GM19240 (cell line): ENCODE data around the gene NCAM2.

ENCODE experiments used
- DNase-seq: peaks from one replicate; pipeline ENCODE4 v3.0.0; 2011; ENCODE audit warnings: low spot score; ENCODE audit not compliant: insufficient read length

NCAM2 gene

DNA sequence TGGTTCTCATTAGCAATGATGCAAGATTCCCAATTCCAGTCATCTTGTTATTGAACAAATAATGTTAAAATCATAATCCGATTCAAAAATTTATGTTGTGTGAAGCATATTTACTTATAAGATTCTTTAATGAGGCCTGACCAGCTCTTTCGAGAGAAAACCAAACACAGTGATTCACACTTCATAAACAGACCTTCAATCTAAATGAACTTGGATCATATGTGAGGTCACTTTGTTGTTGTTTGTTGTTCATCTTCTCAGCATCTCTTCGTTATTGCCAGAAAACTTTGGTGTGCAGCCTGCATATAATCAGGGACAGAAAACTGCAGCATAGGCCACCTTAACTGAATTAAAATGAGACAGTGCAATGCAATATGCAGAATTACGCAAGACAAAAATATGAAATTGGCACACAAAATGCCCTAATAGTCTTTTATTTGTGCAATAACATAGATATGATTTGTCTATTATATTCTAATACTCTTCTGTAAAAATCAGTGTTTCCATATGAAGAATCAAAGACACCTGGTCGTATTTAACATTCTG lies 30.1 kb downstream of the NCAM2 start:
- no peak for DNase-seq

DNA sequence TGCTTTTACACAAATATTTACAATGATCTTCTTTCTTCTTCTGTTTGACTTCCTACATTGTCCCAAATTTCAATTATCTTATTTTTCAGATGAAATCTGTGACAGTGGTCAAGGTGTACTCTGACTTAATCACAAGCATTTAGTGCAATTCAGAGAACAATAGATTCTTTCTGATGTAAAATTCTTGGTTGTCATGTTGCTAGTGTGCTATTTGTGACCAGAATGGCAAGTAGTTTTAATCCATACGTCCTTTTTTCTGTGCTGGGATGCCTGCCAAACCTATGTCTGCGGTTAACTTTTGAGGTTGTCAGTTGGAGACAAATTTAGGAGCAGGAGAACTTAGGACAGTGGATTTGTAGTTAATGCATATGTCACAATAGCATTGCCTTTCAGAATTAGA lies 31.0 kb downstream of the NCAM2 start:
- DNase-seq = no peak

DNA sequence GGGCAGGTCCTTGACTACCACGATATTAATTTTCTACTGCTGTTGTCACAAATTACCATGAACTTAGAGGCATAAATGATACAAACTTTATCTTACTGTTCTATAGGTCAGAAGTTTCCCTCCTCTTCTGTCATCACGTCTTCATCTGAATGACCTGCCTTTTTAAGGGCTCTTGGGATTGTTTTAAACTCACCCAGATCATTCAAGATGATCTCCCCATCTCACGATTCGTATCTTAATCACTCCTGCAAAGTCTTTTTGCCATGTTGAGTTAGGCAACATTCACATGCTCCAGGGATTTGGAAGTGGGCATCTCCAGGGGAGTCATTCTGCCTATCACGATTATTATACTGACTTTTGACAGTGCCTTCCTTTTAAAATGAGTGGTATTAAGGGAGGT lies 32.1 kb downstream of the NCAM2 start:
- DNase-seq = no peak

DNA sequence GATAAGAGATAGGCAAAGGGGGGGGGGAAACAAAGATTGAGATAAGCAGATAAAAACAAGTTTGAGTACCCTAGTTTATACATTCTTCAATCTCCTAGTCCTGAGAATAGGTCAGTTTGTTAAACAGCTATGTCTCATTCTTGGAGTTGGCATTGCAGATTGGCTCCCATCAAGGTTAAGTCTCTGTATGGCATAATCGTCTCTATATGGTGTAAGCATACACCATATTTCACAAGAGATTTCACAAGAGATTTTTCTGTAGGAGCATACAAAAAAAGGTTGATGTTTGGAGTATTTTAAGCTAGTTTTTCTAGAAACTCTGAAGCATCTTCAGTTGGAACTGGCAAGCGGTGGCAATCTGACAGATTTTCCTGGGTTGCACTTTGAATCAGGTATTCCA lies 35.8 kb downstream of the NCAM2 start:
- no peak for DNase-seq

DNA sequence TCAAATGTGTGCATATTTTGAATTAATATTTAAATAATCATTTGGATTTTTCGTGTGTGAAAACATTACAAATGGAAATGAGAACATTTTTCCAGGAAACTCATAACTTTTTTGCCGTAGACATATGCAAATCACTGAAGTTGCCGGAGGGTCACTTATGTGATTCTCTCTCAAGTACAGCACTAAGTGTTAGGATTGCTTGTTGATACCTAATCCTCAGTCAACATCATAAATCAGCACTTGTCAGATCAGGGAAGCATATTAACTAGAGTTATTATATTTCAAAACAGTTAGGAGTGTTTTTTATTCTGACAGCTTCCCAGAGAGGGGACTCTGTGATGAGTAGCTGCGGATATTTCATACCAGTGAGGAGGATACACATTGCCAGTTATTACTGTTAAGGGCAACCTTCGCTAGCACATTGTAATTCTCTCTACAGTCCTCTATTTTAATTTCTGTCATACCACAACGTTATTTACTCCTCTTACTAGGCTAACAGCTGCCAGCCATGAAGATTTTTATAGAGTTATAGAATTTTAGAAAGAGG lies 41.5 kb downstream of the NCAM2 start:
- DNase-seq = no peak

DNA sequence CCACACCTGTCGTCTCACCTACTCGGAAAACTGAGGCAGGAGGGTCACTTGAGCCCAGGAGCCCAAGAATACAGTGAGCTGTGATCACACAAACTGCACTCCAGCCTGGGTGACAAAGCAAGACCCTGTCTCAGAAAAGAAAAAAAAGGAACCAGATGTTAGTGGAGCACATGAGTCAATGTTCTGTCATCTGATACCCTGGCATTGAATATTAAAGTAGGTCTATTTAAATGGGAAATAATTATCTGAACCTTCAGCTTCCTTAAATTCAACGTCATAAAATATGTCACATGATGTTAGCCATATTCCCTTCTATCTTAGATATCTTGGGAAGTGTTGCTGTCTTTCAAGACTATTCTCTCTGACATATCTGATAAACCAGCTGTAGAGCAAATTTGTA lies 47.3 kb downstream of the NCAM2 start:
- DNase-seq = no peak

DNA sequence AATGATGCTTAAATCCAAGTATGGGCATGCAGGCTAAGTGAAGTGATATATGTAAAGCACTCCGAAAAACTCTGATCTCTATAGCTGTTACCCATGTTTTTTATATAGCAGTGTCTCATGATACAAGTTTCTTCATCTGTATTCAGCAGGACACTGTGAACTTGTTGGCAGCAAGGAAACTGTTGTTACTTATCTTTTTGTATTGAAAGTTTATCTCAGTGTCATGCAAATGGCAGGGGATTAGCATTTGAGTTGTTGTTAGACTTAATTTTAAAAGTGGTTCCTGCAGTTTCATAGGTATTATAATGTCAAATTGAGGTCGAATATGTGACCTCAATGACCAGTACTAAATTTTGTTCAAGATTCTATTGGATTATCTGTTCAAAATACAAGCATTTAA lies 47.9 kb downstream of the NCAM2 start:
- no peak for DNase-seq

DNA sequence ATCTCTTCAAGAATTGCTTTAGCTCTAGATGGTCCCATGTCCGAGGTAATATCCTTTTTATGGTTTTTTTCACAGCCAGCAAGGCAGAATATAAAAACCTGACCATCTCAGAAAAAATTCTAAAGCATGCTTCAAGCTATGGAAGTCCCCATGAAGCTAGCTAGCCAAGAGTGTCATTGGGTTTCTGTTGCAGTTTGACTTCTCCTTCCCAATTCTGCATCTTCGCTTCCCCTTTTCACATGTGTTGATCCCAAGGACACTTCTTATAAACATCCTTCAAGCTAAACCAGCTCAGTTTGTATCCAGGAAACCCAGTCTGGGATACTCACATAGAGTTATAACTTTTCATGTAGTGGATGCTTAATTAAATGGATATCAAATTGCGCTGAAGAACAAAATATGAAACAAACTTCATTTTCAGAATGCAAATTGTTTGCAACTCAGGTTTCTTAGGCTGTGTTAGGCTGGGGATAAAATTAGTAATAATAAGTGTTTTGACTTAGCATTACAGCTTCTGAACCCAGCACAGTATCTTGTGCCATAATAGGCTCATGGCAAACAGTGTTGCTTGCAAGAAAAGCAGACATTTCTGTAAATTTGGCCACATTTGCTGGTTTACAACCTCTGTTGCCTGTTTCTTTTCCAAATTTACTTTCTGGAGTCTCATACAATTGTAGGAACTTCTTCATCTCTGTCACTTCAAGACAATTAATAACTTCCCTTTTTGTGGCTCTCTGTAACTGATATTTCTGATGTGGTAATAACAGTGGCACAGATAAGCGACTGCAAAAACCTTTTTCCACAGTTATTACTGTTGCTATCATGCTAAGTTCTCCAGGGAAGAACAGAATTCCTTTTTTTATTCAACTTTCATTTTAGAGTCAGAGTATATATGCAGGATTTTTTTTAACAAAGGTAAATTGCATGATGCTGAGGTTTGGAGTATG lies 53.2 kb downstream of the NCAM2 start:
- DNase-seq = no peak

DNA sequence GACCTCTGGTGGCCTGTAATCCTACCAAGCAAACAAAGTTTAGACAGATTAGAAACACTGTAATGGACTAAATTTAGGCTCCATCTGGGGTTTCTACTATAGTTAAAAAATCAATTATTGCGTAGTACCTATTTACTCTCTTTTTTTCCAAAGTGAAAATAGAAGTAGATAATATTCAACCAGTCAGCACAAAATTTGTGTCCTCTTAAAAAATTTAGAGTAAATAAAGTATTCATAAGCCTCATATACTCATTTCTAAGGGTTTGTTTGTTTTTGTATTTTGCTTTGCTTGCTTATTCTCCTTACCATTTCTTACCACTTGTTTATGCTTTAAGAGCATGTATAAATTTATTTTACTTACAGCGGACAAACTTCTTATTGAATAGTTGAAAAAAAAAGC lies 54.5 kb downstream of the NCAM2 start:
- DNase-seq = no peak

DNA sequence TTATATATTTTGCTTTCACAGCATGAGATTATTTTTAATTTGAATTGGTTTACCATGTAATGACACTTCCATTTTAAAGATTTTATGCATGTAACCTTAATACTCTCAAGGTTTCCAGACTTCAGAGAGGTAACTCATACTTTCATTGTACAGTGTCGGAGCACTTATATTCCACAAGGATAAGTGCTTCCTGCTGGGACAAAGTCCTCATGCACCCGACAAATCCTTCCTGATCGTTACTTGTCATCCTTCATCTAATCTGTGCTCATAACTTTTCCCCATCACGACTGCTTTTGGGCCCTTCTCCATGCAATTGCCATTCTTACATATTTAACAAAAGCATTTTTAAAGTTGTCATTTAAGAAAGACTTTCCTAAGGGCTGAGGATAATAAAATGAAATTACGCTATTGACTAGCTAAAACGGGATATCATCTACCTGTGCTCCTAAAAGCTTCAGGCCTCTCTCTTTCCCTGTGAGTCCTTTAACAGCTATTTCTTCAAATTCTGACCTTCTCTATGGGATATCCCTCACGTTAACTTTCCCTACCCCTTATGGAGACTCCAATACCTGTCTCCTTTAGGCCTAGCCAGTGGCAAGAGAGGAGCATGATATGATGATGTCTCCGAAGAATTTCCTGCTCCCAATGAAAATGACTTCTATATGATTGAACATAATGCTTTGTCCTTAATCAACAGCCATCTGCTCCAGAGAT lies 59.3 kb downstream of the NCAM2 start:
- no peak for DNase-seq

DNA sequence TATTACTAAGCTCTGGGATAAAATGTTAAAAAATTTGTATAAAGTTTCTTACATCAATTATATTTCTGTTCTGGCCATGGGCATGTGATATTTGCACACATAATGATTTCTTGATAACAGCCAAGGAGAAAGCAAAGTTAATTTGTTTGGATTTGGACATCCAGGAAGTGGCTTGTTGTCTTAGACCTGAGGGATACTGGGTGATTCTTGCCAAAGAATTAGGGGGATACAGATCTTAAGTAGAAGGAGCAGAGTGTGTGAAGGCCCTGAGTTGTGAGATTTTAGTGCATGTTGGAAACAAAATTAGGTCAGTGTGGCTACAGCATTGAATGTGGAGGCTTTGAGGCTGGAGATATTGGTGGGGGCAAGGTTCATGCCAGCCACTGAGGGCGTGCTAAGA lies 65.6 kb downstream of the NCAM2 start:
- no peak for DNase-seq

DNA sequence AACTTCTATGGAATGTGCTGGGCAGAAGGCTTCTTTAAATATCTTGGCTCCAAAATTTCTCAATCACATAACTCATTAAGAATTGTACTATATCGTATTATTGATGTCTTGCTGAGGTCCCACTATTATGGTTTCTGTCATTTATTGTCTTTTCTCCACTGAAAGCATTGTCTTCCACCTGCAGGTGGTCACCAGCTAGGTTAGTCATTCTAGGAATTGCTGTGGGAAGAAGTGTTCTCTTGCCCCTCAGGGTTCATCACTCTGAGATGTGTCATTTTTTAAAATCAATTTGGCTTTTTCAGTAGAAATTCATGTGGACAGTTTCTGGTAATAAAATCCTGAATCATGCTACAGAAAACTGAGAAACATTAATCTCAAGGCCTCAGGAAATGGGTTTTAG lies 66.1 kb downstream of the NCAM2 start:
- DNase-seq = no peak

DNA sequence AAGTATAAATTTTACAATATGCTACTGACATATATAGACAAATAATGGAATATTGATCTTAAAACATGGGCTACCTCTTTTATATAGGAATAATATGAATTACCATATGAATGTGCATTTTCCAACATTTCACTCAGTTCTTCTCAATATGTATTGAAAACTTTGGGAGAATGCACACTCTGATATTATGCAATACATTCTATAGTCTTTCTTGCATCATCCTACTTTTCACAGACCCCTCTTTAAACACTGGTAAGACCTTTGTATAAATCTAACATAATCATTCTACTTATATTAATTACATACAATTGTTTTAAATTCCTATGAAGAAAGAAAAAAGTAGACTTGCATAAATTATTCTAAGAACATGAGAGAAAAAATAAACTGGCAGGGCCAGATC lies 69.2 kb downstream of the NCAM2 start:
- DNase-seq = no peak

DNA sequence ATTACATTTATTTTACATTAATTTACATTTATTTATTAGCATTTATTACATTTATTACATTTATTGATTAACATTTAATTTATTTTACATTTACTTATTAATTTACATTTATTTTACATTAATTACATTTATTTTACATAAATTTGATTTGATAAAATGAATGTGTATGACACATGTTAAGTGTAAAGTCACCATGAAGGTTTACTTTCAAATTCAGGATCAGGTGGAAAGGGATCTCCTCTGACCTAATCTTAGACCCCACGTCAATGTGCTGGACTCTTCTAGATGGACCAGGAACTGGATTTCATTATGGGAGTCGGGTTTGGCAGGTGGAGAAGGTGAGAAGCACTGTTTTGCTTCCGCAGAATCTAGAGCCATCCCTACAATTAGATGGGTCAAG lies 76.1 kb downstream of the NCAM2 start:
- DNase-seq = no peak

DNA sequence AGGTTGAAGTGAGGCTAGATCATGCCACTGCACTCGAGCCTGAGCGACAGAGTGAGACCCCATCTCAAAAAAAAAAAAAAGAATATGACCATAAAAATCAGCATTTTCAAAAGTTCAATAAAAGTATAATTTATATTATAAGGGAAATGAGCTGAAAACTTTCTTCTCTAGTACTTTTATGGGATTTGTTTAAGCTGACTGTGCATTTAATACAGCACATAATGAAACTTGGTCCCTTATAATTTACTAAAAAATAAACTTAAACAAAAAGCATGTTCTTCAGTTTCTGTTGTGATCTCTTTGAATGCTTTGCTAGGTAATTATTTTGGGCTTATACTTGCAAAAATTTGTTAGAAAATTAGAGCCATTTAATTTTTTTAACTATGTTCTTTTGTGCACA lies 77.8 kb downstream of the NCAM2 start:
- DNase-seq = no peak

DNA sequence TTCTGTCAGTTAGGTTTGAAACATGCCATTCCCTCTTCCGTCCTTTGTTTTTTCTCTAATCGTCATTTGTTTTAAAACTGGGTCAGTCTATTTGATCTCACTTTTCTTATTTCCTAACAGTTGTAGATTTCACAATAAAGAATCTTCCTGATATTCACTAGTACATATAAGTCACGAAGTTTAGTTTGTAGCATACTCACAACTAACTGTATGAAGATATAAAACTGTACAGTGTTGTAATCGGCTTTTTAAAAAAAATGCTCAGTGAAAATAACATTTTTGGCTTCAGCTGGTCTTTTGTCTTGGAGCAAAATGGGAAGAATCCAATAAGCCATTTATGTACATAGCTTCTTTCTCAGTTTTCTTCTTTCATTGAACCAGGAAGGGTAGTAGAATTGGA lies 78.3 kb downstream of the NCAM2 start:
- no peak for DNase-seq

DNA sequence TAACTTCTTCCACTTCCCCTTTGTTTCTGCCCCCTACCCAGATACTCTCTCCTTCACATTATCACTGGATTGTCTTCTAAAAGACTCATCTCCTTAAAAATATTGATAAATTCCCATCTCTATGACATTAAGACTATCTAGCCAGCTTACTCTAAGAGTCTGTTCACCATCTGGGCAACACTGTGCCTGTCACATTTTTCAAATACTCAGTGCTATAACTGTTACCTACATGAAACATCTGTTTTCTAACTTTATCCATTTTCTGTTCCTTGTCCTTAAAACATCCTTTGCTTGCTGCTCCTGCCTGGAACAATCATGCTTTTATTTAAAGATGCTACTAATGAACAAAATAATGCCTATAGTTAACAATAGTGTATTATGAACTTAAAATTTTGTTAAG lies 81.4 kb downstream of the NCAM2 start:
- no peak for DNase-seq

DNA sequence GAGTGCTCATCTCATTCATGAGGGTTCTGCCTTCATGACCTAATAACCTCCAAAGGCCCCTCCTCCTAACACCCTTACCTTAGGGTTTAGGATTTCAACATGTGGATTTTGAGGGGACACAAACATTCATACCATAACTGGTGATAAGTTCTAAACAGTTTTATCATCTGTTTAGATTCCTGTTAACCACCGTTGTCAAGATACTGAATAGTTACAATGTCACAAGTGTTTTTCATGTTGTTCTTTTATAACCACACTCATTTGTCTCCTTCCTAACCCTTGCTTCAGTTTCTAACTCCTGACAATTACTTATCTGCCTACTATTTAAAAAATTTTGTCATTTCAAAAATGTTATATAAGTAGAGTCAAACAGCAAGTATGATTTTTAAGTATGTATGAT lies 86.0 kb downstream of the NCAM2 start:
- DNase-seq = no peak

DNA sequence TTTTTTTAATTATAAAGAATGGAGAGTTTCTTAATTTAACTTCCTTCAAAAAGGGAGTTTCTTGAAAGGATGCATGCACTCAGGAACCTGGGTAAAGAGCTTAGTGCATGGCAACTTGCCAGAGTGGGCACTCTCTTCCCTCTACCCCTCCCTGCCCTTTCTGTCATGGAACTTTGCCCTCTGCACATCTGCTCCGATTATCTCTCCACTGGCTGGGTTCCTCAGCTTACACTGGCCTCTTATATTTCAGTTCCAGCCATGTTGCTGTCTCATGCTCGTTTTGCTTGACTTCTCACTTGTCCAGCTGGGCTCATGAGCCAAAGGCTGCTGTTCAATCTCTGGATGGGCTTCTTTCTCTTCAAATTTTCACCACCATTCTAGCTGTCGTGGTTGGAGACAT lies 87.0 kb downstream of the NCAM2 start:
- no peak for DNase-seq

DNA sequence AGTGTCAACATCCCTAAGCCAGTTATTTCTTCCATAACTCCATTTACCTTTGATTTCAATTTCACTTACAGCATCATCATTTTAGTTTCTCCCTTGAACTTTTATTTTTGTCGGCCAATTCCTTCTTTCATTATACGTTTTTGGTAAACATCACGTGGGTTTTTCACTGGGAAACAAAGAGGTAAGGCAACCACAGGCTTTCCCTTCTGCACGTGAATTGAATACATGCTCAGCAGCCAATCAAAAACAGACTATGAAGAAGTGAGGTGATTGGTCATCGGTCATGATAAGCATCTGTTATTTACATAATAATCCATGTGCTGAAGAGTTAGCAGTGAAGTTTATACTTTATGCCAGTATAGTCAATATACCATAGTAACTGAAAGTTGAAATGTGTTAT lies 98.7 kb downstream of the NCAM2 start:
- no peak for DNase-seq

DNA sequence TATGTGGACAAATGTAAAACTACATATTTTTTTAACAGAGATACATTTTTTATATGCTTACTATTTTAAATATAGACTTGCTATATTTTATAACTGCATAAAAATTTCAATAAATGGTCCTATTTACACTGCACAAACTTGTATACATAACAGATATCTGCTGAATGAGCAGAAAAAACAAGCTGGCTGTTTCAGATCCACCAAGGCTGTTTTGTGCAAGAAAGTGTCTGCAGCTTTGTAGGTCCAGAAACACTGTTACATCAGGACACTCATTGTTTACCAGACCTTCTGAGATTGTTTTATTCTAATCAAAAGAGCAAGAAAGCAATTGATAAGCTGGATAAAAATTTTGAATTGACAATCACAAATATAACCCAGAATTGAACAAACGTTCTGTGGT lies 99.3 kb downstream of the NCAM2 start:
- no peak for DNase-seq

DNA sequence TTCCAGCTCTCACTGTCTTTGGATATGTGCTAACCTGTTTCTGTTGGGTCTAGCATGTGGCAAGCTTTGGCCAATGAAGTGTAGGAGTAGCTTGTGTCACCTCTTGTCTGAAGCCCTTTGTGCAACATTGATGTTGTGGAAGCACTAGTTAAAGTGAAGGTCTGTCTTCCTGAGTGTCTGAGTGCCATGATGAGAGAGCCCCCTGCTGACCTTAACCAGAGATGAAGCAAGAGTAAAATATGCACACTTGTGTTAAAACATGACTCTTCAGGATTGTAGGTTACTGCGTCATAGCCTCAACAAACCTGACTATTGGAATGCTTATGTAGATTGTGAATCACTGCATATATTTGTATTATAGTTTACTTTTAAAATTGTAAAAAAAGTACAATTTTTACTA lies 103.7 kb downstream of the NCAM2 start:
- no peak for DNase-seq
